HUES64 (cell line): ENCODE measurements around the gene IPCEF1.

Experiments used
- H3K27ac ChIP-seq: 2 replicates; pipeline ENCODE4 v1.7.0; 2013; ENCODE audit warnings: low read depth, low read length, inconsistent platforms
- H3K27me3 ChIP-seq: 2 replicates; pipeline ENCODE4 v1.6.1; 2013; ENCODE audit warnings: mild to moderate bottlenecking, low read length; ENCODE audit not compliant: insufficient read depth
- H3K36me3 ChIP-seq: 2 replicates; pipeline ENCODE4 v1.6.1; 2013; ENCODE audit warnings: mild to moderate bottlenecking, low read length; ENCODE audit not compliant: insufficient read depth
- H3K4me1 ChIP-seq: 2 replicates; pipeline ENCODE4 v1.6.1; 2013; ENCODE audit warnings: mild to moderate bottlenecking, low read length, moderate library complexity; ENCODE audit not compliant: insufficient read depth
- H3K4me3 ChIP-seq: 2 replicates; pipeline ENCODE4 v1.5.1; 2013; ENCODE audit warnings: mild to moderate bottlenecking, low read length, moderate library complexity
- H3K9ac ChIP-seq: 2 replicates; pipeline ENCODE4 v1.6.1; 2013; ENCODE audit warnings: mild to moderate bottlenecking, low read depth, low read length
- H3K9me3 ChIP-seq: 2 replicates; pipeline ENCODE4 v1.6.1; 2013; ENCODE audit warnings: low read depth, low read length; ENCODE audit not compliant: insufficient read depth
- WGBS: fragments of 150-250, 120-280 bp; methylation state at CpG from one replicate; pipeline ENCODE4 v1.1.7; 2013; ENCODE audit warnings: missing lambda C conversion rate; 5-methylcytosine and 5-hydroxymethylcytosine counted together

The IPCEF1 gene

GRCh38 chr6:154390034-154390433 is 33.4 kb upstream of the IPCEF1 start:
- Histone ChIP-seq H3K27ac (no peak overlapping the region), H3K9ac (no peak overlapping the region), H3K4me1 (no peaks in the 10 kb centered on the region), H3K27me3 (no peaks in the 10 kb centered on the region), H3K9me3 (no peaks in the 10 kb centered on the region; the same call in 1 of the 2 replicates), H3K36me3 (no peaks in the 10 kb centered on the region), H3K4me3 (no peak overlapping the region)
- WGBS: 88% methylated on average over 1 of the region's 1 CpG

DNA sequence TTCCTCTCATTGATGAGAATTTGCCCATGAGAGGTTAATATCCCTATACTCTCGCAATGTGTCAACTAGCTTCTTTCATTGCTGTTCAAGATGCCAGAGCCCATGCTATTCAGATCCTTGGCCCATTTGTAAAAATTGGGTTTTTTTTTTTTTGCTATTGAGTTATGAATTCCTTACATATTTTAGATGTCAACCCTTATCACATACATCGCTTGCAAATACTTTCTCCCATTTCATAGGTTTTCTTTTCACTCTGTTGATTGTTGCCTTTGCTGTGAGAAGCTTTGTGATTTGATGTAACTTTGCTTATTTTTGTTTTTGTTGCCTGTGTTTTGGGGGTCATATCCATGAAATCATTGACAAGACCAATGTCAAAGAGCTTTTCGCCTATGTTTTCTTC is 32.2 kb upstream of the IPCEF1 start:
- Histone ChIP-seq H3K4me3 (no peak overlapping the region), H3K36me3 (no peaks in the 10 kb centered on the region), H3K27me3 (no peaks in the 10 kb centered on the region), H3K9me3 (no peaks in the 10 kb centered on the region; the same call in 1 of the 2 replicates), H3K9ac (no peak overlapping the region), H3K4me1 (no peaks in the 10 kb centered on the region), H3K27ac (no peak overlapping the region)
- 90% methylated on average over 2 of the region's 3 CpGs for WGBS

DNA sequence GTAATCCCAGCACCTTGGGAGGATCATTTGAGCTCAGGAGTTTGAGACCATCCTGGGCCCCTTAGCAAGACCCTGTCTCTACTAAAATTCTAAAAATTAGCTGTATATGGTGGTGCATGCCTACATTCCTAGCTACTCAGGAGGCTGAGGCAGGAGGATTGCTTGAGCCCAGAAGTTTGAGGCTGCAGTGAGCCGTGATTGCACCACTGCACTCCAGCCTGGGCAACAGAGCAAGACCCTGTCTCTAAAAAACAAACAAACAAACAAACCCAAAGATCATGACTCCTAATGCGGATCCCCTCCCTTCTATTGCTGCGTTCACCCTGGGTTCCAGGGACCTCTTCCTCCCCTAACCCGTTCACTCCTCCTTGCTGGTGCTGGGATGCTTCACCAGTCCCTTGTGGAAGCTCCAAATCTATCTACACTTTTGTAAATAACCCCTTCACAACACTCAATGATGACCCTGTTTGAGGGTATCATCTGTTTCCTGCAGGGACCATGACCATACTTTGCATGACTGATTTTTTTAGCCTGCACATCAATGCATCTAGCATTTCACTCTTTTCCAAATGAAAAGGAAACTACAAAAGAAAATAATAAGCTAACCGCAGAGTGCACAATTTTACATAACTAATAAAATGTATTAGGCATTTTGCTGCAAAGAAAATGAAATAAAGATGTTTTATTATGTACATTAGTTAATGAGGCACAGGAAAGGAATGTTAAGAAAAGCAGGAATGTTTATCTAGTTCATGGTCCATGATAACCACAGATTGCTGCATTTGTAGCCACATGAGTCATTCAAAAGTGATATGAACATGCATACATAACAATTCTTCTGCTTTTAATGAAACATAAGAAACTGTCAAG is 30.5 kb upstream of the IPCEF1 start:
- no peak overlapping the region for H3K4me3 ChIP-seq
- no peaks in the 10 kb centered on the region for H3K4me1 ChIP-seq
- H3K9ac ChIP-seq: no peak overlapping the region
- WGBS: 78% methylated on average over 4 of the region's 5 CpGs
- no peaks in the 10 kb centered on the region for H3K27me3 ChIP-seq
- H3K9me3 ChIP-seq: no peaks in the 10 kb centered on the region; the same call in 1 of the 2 replicates
- no peak overlapping the region for H3K27ac ChIP-seq
- no peaks in the 10 kb centered on the region for H3K36me3 ChIP-seq

GRCh38 chr6:154384191-154384590 is 27.6 kb upstream of the IPCEF1 start:
- H3K4me1 ChIP-seq: no peaks in the 10 kb centered on the region; the same call in 1 of the 2 replicates
- H3K27ac ChIP-seq: no peak overlapping the region
- whole genome bisulfite sequencing: 100% methylated on average over 2 of the region's 2 CpGs
- no peaks in the 10 kb centered on the region for H3K36me3 ChIP-seq
- H3K9ac ChIP-seq: no peak overlapping the region
- H3K27me3 ChIP-seq: no peaks in the 10 kb centered on the region
- H3K4me3 ChIP-seq: no peak overlapping the region
- H3K9me3 ChIP-seq: no peaks in the 10 kb centered on the region; the same call in 1 of the 2 replicates

DNA sequence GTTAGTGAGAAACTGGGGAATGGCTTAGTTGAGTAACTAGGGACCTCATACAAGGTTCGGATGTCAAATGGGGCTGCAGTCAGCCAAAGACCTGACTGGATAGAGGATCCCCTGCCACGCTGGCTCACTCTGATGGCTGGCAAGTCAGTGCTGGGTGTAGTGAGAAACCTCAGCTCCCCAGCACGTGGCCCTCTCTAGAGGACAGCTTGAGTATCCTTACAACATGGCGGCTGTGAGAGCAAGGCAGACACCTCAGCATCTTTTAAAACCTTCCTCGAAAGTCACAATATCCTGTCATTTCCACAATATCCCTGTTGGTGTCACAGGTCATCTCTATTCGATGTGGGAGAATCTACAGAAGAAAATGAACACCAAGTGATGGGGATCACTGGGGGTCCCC is 26.7 kb upstream of the IPCEF1 start:
- 91% methylated on average over 6 of the region's 6 CpGs for WGBS
- no peaks in the 10 kb centered on the region for H3K27me3 ChIP-seq
- no peak overlapping the region for H3K4me3 ChIP-seq
- H3K4me1 ChIP-seq: no peaks in the 10 kb centered on the region; the same call in 1 of the 2 replicates
- H3K9ac ChIP-seq: no peak overlapping the region
- no peaks in the 10 kb centered on the region for H3K9me3 ChIP-seq
- no peak overlapping the region for H3K27ac ChIP-seq
- no peaks in the 10 kb centered on the region for H3K36me3 ChIP-seq

DNA sequence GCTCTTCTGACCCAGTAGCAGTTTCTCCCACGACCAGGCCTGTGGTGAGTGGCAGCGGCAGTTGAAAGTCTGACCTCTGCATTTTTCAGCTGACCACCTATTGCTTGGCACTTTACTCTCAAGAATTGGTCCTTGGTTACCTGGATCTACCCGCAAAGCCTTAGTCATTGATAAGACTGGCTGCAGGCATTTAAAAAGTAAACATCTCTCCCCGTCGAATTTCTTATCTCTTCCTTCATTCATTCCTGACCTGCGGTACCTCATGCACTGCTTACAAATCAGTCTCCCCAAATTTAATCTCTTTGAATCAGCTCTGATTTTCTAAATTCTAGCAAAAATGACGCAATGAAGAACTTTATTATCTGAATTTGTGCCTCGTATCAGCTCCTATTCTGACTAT is 26.1 kb upstream of the IPCEF1 start:
- no peaks in the 10 kb centered on the region for H3K36me3 ChIP-seq
- no peak overlapping the region for H3K4me3 ChIP-seq
- no peak overlapping the region for H3K9ac ChIP-seq
- no peaks in the 10 kb centered on the region; the same call in 1 of the 2 replicates for H3K4me1 ChIP-seq
- WGBS: 87% methylated on average over 8 of the region's 8 CpGs
- no peaks in the 10 kb centered on the region for H3K9me3 ChIP-seq
- H3K27ac ChIP-seq: no peak overlapping the region
- H3K27me3 ChIP-seq: no peaks in the 10 kb centered on the region

- no peak overlapping the region for H3K27ac ChIP-seq
- H3K36me3 ChIP-seq: no peaks in the 10 kb centered on the region
- no peaks in the 10 kb centered on the region for H3K27me3 ChIP-seq
- no peaks in the 10 kb centered on the region; the same call in 1 of the 2 replicates for H3K4me1 ChIP-seq
- H3K9ac ChIP-seq: no peak overlapping the region
- 77% methylated on average over 2 of the region's 4 CpGs for WGBS
- H3K4me3 ChIP-seq: no peak overlapping the region
- no peaks in the 10 kb centered on the region for H3K9me3 ChIP-seq
These were observed 24.9 kb upstream of the IPCEF1 start for GRCh38 chr6:154381548-154381947.

DNA sequence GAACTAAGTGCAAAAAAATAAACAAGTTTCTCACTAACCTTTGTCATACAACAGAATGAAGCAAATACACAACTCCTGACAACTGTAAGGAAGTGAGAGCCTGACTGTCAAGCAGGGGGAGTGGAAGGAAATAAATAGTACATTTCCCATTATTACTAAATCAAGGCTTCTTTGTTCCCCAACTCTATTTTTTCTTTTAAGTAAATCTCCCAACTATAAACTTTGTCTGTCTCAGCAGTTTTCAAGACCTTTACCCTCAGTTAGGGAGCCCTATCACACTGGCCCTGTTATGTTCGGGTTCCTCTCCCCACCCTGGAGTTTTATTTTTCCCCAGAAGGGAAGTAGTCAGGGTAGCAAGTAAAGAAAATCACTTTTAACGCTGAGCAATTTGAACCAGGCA is 24.1 kb upstream of the IPCEF1 start:
- Histone ChIP-seq H3K27me3 (no peaks in the 10 kb centered on the region), H3K4me1 (no peaks in the 10 kb centered on the region; the same call in 1 of the 2 replicates), H3K36me3 (no peaks in the 10 kb centered on the region), H3K27ac (no peak overlapping the region), H3K9ac (no peak overlapping the region), H3K9me3 (no peaks in the 10 kb centered on the region), H3K4me3 (no peak overlapping the region)
- WGBS: 89% methylated on average over 1 of the region's 2 CpGs

DNA sequence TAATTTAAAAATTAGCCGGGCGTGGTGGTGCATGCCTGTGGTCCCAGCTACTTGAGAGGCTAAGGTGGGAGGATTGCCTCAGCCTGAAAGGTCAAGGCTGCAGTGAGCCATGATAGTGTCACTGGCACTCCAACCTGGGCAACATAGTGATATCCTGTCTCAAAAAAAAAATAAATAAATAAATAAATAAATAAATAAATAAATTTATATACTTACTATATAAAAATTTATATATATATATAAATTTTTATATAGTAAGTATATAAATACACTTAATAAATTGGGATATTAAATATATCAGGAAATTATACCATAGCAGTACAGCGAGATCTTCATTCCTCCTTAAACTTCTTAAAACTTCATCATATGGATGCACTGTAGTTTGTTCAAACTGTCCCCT is 23.0 kb upstream of the IPCEF1 start:
- H3K9me3 ChIP-seq: no peaks in the 10 kb centered on the region
- H3K4me1 ChIP-seq: no peaks in the 10 kb centered on the region; the same call in 1 of the 2 replicates
- 100% methylated on average over 2 of the region's 3 CpGs for WGBS
- no peaks in the 10 kb centered on the region for H3K36me3 ChIP-seq
- H3K27ac ChIP-seq: no peak overlapping the region
- H3K27me3 ChIP-seq: no peaks in the 10 kb centered on the region
- H3K4me3 ChIP-seq: no peak overlapping the region
- no peak overlapping the region for H3K9ac ChIP-seq

- Histone ChIP-seq H3K9me3 (no peaks in the 10 kb centered on the region), H3K9ac (no peak overlapping the region), H3K4me3 (no peak overlapping the region), H3K27me3 (no peaks in the 10 kb centered on the region), H3K36me3 (no peaks in the 10 kb centered on the region), H3K27ac (no peak overlapping the region), H3K4me1 (no peaks in the 10 kb centered on the region; the same call in 1 of the 2 replicates)
- 100% methylated on average over 1 of the region's 2 CpGs for WGBS
These were observed 21.9 kb upstream of the IPCEF1 start for GRCh38 chr6:154378518-154378917.

DNA sequence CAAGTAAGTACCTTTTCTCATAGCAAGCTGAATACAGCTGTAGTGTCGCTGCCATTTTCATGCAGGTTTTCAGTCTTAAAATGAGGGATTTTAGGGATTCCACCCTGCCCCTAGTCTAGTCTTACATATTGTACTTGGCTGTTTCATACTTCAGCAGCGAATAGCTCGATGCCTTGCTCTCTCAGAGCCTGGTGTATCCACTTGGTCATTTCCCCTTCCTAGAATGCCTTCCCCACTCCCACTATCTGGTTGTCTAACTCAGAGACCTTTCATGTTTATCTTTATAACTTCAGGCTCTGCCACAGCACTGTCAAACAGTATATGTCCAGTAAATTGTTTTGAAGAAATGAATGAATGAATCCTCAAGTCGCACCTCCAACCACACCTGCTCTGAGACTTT is 21.1 kb upstream of the IPCEF1 start:
- H3K4me3 ChIP-seq: no peak overlapping the region
- no peaks in the 10 kb centered on the region; the same call in 1 of the 2 replicates for H3K4me1 ChIP-seq
- 97% methylated on average over 4 of the region's 4 CpGs for WGBS
- no peaks in the 10 kb centered on the region for H3K9me3 ChIP-seq
- H3K27ac ChIP-seq: no peak overlapping the region
- H3K36me3 ChIP-seq: no peaks in the 10 kb centered on the region
- no peak overlapping the region for H3K9ac ChIP-seq
- no peaks in the 10 kb centered on the region for H3K27me3 ChIP-seq
